ENCODE results near the gene SLC6A6. TPM values are rescaled to one million over a fixed set of nuclear protein-coding genes. Genes with fewer than 3 reads are reported as not detected.

The SLC6A6 gene
- total RNA-seq, 4 donors from 2014 or later, result 4.4 to 10.5 (median 7.7) TPM

DNA sequence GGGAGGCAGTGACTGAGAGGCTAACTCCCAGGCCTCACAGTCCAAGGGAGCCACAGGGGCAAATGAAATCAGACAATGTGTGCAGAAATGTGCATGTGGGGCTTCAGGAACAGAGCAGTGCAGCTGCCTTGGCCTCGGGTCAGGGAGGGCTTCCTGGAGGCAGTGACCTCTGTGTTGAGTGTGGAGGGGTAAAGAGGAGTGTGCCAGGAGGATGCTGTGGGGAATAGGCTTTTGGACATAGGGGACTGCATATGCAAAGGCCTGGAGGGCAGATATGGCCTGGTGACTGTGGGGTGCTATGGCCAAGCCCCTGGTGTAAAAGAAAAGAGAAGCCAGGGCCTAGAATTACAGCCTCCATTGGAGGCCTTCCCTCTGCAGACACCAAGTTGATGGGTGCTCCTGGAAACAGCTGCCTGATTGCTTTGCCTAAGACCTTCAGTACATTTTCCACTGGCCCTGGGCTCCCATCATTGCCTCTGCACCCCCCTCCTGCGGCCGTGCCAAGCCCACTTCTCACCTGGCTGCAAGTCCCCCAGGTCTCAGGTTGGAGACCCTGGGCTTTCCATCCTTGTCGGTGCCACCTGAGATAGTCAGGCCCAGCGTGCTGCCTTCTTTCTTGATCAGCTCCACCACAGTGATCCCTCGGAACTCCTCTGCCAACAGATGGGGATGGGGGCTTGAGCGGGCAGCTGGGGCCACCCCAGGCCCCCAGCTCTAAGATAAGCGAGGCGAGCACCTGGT is 122.7 kb downstream of the SLC6A6 start:
- Histone ChIP-seq H3K9me3 (no peaks in the 10 kb centered on the region), H3K4me1 (peaks cover 0 to 5% (median 2%) of the 10 kb centered on the region in 4 donors), H3K36me3 (no peaks in the 10 kb centered on the region), H3K27ac (peak overlapping the region in 3 of 4 donors; percentile 50 to 57 (median 57)), H3K4me3 (no peak overlapping the region), H3K27me3 (no peaks in the 10 kb centered on the region)
- 82% methylated on average over 9 of the region's 9 CpGs; no CpG with 5 or more reads in 1 of the 2 donors for whole genome bisulfite sequencing, 2 donors (ENCODE audit: low coverage in 1 of 2)
- no peak for DNase-seq
- intact Hi-C loops (cut with DNase I; ENCODE audit: low total_unique reads), result no loop called here
- TF ChIP-seq POLR2AphosphoS5 (IDR thresholded peaks at IDR 0.05) (no peak), POLR2A (IDR thresholded peaks at IDR 0.05) (no peak), EP300 (IDR thresholded peaks at IDR 0.05; ENCODE audit: low read depth) (no peak)
- TF ChIP-seq, protein P1, sequence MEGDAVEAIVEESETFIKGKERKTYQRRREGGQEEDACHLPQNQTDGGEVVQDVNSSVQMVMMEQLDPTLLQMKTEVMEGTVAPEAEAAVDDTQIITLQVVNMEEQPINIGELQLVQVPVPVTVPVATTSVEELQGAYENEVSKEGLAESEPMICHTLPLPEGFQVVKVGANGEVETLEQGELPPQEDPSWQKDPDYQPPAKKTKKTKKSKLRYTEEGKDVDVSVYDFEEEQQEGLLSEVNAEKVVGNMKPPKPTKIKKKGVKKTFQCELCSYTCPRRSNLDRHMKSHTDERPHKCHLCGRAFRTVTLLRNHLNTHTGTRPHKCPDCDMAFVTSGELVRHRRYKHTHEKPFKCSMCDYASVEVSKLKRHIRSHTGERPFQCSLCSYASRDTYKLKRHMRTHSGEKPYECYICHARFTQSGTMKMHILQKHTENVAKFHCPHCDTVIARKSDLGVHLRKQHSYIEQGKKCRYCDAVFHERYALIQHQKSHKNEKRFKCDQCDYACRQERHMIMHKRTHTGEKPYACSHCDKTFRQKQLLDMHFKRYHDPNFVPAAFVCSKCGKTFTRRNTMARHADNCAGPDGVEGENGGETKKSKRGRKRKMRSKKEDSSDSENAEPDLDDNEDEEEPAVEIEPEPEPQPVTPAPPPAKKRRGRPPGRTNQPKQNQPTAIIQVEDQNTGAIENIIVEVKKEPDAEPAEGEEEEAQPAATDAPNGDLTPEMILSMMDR (IDR thresholded peaks at IDR 0.05), result no peak
- in situ Hi-C loops (cut with MboI; ENCODE audit: low pct_ligation_motif_present in 1 of 4, low pct_unique_long_range_greater_than_20kb in 1 of 4, low sequenced_read_pairs in 3 of 4), result loop anchor here in 2 of 4 donors (25.0 kb wide), 2 partner anchors 87 to 387 kb away; no protein-coding TSS in a partner anchor

DNA sequence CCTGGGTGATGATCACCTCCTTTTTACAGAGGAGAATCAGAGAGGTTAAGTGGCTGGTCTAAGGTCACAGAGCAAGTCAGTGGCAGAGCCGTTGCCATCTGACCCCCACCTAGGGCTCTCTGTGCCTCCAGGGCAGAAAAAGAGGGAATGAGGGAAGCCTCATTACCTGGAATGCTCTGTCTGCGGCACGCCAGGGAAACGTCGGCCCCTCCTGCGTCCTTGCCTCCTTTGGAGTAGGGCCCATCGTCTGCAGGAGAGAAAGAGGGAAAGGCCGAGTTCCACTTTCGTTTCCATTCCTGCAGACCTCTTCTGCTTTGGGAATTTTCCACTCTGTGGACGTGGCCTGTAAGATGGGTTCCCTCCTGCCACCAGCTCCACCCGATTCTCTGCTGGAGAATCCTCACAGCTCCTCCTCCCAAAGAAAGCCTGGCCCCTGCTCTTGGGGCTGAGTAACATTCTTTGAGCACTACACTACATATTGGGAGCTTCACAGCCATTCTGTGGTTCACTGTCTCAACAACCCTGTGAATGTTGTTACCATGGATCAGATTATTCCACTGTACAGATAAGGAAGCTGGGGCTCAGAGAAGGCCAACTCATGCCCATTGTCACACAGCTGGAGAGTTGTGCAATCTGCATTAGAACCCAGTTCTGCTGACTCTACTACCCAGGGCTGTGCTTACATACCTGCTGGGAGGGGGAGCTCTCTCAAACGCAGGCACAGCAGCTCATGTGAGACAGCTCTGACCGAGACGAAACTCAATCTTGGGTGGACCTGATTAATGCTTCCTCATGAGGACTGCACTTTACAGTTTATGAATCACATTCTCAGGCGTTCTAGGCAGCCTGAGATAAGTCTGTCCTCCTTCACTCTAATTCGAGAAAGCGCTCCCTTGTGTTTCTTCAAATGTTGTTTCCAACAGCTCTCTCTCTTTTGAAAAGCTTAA is 123.6 kb downstream of the SLC6A6 start:
- H3K36me3 ChIP-seq, result no peaks in the 10 kb centered on the region
- in situ Hi-C loops (cut with MboI; ENCODE audit: low pct_ligation_motif_present in 1 of 4, low pct_unique_long_range_greater_than_20kb in 1 of 4, low sequenced_read_pairs in 3 of 4), result no loop called here
- H3K4me3 ChIP-seq, result peak overlapping the region in 1 of 4 donors; percentile 3
- peak overlapping the region in 3 of 4 donors; percentile 50 to 57 (median 57) for H3K27ac ChIP-seq
- intact Hi-C loops (cut with DNase I; ENCODE audit: low total_unique reads), result no loop called here
- no peak for DNase-seq
- no peaks in the 10 kb centered on the region for H3K27me3 ChIP-seq
- peaks cover 0 to 5% (median 2%) of the 10 kb centered on the region in 4 donors for H3K4me1 ChIP-seq
- TF ChIP-seq POLR2A (IDR thresholded peaks at IDR 0.05) (no peak), EP300 (IDR thresholded peaks at IDR 0.05; ENCODE audit: low read depth) (no peak), POLR2AphosphoS5 (IDR thresholded peaks at IDR 0.05) (no peak)
- TF ChIP-seq, protein P1 (IDR thresholded peaks at IDR 0.05), result no peak
- WGBS, 2 donors (ENCODE audit: low coverage in 1 of 2), result 38 to 50% methylated on average over 5 to 17 of the region's 17 CpGs
- H3K9me3 ChIP-seq, result no peaks in the 10 kb centered on the region

DNA sequence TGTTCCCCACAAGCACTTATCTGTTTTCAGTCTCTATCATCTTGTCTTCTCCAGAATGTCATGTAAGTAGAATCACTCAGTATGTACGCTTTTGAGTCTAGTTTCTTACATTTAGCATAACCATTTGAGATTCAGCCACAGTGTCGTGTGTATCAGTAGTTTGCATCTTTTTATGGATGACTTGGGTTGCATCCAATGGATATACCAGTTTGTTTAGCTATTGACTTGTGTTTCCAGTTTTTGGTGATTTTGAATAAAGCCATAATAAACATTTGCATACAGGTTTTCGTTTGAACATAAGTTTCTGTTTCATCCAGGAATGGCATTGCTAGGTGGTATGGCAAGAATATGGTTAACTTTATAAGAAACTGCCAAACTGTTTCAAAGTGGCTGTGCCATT is 125.7 kb downstream of the SLC6A6 start:
- intact Hi-C loops (cut with DNase I; ENCODE audit: low total_unique reads) (no loop called here), in situ Hi-C loops (cut with MboI; ENCODE audit: low pct_ligation_motif_present in 1 of 4, low pct_unique_long_range_greater_than_20kb in 1 of 4, low sequenced_read_pairs in 3 of 4) (no loop called here)

More for the DNA sequence above, 125.7 kb downstream of the SLC6A6 start:
- H3K4me1 ChIP-seq, result peaks cover 0 to 10% (median 6%) of the 10 kb centered on the region in 4 donors
- H3K36me3 ChIP-seq, result no peaks in the 10 kb centered on the region
- H3K27me3 ChIP-seq, result no peaks in the 10 kb centered on the region
- TF ChIP-seq EP300 (IDR thresholded peaks at IDR 0.05; ENCODE audit: low read depth) (no peak), POLR2A (IDR thresholded peaks at IDR 0.05) (no peak), POLR2AphosphoS5 (IDR thresholded peaks at IDR 0.05) (no peak)
- TF ChIP-seq, protein P1 (IDR thresholded peaks at IDR 0.05), result no peak
- DNase-seq, result no peak
- no peaks in the 10 kb centered on the region for H3K9me3 ChIP-seq
- 58 to 60% methylated on average over 3 of the region's 3 CpGs for WGBS, 2 donors (ENCODE audit: low coverage in 1 of 2)
- H3K27ac ChIP-seq, result no peak overlapping the region
- H3K4me3 ChIP-seq, result no peak overlapping the region
